Osteoblast (primary cell): ENCODE measurements around the gene SULF2. TPM values are rescaled to one million over a fixed set of nuclear protein-coding genes. Genes with fewer than 3 reads are reported as not detected.

ENCODE experiments used
- DNase-seq: peaks from one replicate; pipeline ENCODE4 v3.0.0; 2011; ENCODE audit warnings: low spot score, mixed read lengths; ENCODE audit not compliant: insufficient read length; ENCODE audit errors: missing footprints
- H2AFZ ChIP-seq: 2 replicates; pipeline ENCODE4 v1.6.0; 2011; ENCODE audit warnings: mild to moderate bottlenecking, low read length
- H3K27ac ChIP-seq: 2 replicates; pipeline ENCODE4 v1.5.1; 2011; ENCODE audit warnings: mild to moderate bottlenecking, low read depth, low read length, moderate library complexity
- H3K27me3 ChIP-seq: 2 replicates; pipeline ENCODE4 v1.6.0; 2012; ENCODE audit warnings: mild to moderate bottlenecking, control low read depth, inconsistent platforms, low read length, moderate library complexity; ENCODE audit not compliant: insufficient read depth
- H3K36me3 ChIP-seq: 2 replicates; pipeline ENCODE4 v1.5.1; 2011; ENCODE audit warnings: mild to moderate bottlenecking, low read length, control low read depth, moderate library complexity; ENCODE audit not compliant: insufficient read depth
- H3K4me1 ChIP-seq: 2 replicates; pipeline ENCODE4 v1.5.1; 2011; ENCODE audit warnings: mild to moderate bottlenecking, low read length, control low read depth, moderate library complexity; ENCODE audit not compliant: insufficient read depth
- H3K4me2 ChIP-seq: 2 replicates; pipeline ENCODE4 v1.6.0; 2011; ENCODE audit warnings: mild to moderate bottlenecking, low read length; ENCODE audit not compliant: insufficient read depth
- H3K4me3 ChIP-seq: fragments of 200-600 bp; sonication (generic); 3 replicates; pipeline ENCODE4 v1.5.1; 2012; ENCODE audit warnings: mild to moderate bottlenecking, low read length, inconsistent platforms; ENCODE audit not compliant: insufficient read depth
- H3K79me2 ChIP-seq: 2 replicates; pipeline ENCODE4 v1.6.0; 2012; ENCODE audit warnings: mild to moderate bottlenecking, low read length, control low read depth, inconsistent platforms; ENCODE audit not compliant: insufficient read depth
- H3K9me3 ChIP-seq: 2 replicates; pipeline ENCODE4 v1.5.1; 2011; ENCODE audit warnings: low read depth, low read length, control low read depth
- H4K20me1 ChIP-seq: 2 replicates; pipeline ENCODE4 v1.6.0; 2012; ENCODE audit warnings: mild to moderate bottlenecking, low read length, control low read depth; ENCODE audit not compliant: insufficient read depth
- total RNA-seq: library from RNA; depleted of rRNA; stranded (reverse); fragments of >200 nt; gene quantifications from 2 replicates; pipeline ENCODE4 v1.2.3, GENCODE V29; 2012
- TF ChIP-seq, protein P1 (sequence below): IDR thresholded peaks from 2 replicates; pipeline ENCODE4 v1.5.1; 2011; ENCODE audit warnings: mild to moderate bottlenecking, low read depth, low read length, moderate library complexity; ENCODE audit errors: extremely low read depth

Gene SULF2
- total RNA-seq, 1 donor: 102 TPM

DNA sequence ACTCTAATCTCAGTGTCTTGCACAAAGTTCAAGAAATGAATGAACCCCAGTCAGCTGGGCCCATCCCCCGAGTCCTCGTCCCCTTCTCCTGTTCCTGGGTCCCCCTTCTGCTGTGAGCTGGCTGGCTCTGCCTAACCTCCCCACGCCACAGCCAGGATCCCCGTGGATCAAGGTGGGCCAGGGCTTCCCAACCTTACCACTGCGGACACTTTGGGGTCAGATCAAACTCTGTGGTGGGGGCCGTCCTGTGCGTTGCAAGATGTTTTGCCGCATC is 116.2 kb downstream of the SULF2 start:
- H3K4me1 ChIP-seq: no peaks in the 10 kb centered on the region
- H3K79me2 ChIP-seq: no peaks in the 10 kb centered on the region
- TF ChIP-seq, protein P1, sequence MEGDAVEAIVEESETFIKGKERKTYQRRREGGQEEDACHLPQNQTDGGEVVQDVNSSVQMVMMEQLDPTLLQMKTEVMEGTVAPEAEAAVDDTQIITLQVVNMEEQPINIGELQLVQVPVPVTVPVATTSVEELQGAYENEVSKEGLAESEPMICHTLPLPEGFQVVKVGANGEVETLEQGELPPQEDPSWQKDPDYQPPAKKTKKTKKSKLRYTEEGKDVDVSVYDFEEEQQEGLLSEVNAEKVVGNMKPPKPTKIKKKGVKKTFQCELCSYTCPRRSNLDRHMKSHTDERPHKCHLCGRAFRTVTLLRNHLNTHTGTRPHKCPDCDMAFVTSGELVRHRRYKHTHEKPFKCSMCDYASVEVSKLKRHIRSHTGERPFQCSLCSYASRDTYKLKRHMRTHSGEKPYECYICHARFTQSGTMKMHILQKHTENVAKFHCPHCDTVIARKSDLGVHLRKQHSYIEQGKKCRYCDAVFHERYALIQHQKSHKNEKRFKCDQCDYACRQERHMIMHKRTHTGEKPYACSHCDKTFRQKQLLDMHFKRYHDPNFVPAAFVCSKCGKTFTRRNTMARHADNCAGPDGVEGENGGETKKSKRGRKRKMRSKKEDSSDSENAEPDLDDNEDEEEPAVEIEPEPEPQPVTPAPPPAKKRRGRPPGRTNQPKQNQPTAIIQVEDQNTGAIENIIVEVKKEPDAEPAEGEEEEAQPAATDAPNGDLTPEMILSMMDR: no peak
- no peak overlapping the region for H3K4me3 ChIP-seq
- no peaks in the 10 kb centered on the region for H3K9me3 ChIP-seq
- H2AFZ ChIP-seq: no peak overlapping the region
- peak; percentile 37 for DNase-seq
- no peak overlapping the region for H3K4me2 ChIP-seq
- no peak overlapping the region for H3K27ac ChIP-seq
- no peaks in the 10 kb centered on the region for H3K36me3 ChIP-seq
- peaks cover 2% of the 10 kb centered on the region for H4K20me1 ChIP-seq
- no peaks in the 10 kb centered on the region for H3K27me3 ChIP-seq

DNA sequence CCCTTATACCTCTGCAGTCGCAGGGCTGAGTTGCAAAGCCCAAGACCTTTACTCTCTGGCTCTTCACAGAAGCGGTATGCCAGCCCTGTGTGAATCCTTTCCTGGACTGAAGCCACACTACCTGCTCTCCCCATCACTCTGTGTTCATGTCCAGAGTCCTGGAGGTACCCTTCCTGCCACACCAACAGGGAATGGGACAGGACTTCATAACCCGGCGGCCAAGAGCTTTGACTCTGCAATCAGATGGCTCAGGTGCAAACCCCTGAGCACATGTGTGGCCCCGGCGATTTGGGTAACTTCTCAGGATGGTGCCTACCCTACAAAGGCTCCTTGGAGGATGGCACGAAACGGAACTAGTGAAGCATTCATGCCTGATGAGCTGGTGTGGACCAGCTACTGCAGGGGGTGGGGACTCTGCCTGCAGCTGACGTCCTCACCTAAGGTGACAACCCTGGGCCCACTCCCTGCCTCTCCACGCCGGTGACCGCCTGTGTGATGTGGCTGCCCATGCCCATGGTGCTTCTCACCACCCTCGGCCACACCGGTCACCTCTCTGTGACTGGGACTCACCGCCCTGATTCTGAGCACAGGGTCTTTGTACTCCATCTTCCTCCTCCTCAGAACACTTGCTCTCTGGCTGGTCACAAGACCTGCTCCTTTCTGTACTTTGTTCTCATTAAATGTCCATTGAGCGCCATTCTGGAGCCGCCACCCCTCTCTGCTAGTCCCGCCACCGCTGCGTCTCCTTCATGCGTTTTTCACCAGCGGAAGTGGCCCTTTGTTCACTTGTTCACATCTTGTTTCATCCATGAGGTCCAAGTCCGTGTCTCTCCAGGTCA is 116.7 kb downstream of the SULF2 start:
- H3K79me2 ChIP-seq: no peaks in the 10 kb centered on the region
- TF ChIP-seq, protein P1: no peak
- H3K4me2 ChIP-seq: no peak overlapping the region
- no peak overlapping the region for H3K27ac ChIP-seq
- H3K4me1 ChIP-seq: no peaks in the 10 kb centered on the region
- no peaks in the 10 kb centered on the region for H3K27me3 ChIP-seq
- no peak overlapping the region for H2AFZ ChIP-seq
- no peaks in the 10 kb centered on the region for H3K36me3 ChIP-seq
- H3K9me3 ChIP-seq: no peaks in the 10 kb centered on the region
- peaks cover 2% of the 10 kb centered on the region for H4K20me1 ChIP-seq
- peak; percentile 83 for DNase-seq
- H3K4me3 ChIP-seq: no peak overlapping the region

- H3K36me3 ChIP-seq: no peaks in the 10 kb centered on the region
- no peak overlapping the region for H3K4me3 ChIP-seq
- peaks cover 2% of the 10 kb centered on the region for H4K20me1 ChIP-seq
- H3K4me2 ChIP-seq: no peak overlapping the region
- no peaks in the 10 kb centered on the region for H3K27me3 ChIP-seq
- TF ChIP-seq, protein P1: no peak
- no peak overlapping the region for H3K27ac ChIP-seq
- H3K79me2 ChIP-seq: no peaks in the 10 kb centered on the region
- H3K9me3 ChIP-seq: no peaks in the 10 kb centered on the region
- peak; percentile 65 for DNase-seq
- no peak overlapping the region for H2AFZ ChIP-seq
- H3K4me1 ChIP-seq: peaks cover 3% of the 10 kb centered on the region
Measured at GRCh38 chr20:47667531-47668312, 117.6 kb downstream of the SULF2 start.

GRCh38 chr20:47667086-47667485 is 118.2 kb downstream of the SULF2 start:
- Histone ChIP-seq H3K4me1 (peaks cover 3% of the 10 kb centered on the region), H3K36me3 (no peaks in the 10 kb centered on the region), H4K20me1 (peaks cover 2% of the 10 kb centered on the region), H3K27me3 (no peaks in the 10 kb centered on the region), H3K4me3 (no peak overlapping the region), H3K4me2 (no peak overlapping the region), H3K9me3 (no peaks in the 10 kb centered on the region), H3K79me2 (no peaks in the 10 kb centered on the region), H3K27ac (no peak overlapping the region), H2AFZ (no peak overlapping the region)
- DNase-seq: peak; percentile 53
- TF ChIP-seq, protein P1: no peak
